ES-I3 (cell line): Measurements from ENCODE around the gene ACTL7A.

Experiments used
- H3K36me3 ChIP-seq: 2 replicates; pipeline ENCODE4 v1.6.1; 2013; ENCODE audit warnings: mild to moderate bottlenecking, low read length, control low read depth, moderate library complexity; ENCODE audit not compliant: insufficient read depth
- H3K4me1 ChIP-seq: 2 replicates; pipeline ENCODE4 v1.6.1; 2013; ENCODE audit warnings: mild to moderate bottlenecking, control low read depth, low read length; ENCODE audit not compliant: insufficient read depth
- H3K9ac ChIP-seq: 2 replicates; pipeline ENCODE4 v1.6.1; 2013; ENCODE audit warnings: low read depth, mild to moderate bottlenecking, low read length, moderate library complexity
- H3K9me3 ChIP-seq: 2 replicates; pipeline ENCODE4 v1.6.1; 2013; ENCODE audit warnings: mild to moderate bottlenecking, low read length, moderate library complexity; ENCODE audit not compliant: control insufficient read depth, insufficient read depth

Gene ACTL7A, protein sequence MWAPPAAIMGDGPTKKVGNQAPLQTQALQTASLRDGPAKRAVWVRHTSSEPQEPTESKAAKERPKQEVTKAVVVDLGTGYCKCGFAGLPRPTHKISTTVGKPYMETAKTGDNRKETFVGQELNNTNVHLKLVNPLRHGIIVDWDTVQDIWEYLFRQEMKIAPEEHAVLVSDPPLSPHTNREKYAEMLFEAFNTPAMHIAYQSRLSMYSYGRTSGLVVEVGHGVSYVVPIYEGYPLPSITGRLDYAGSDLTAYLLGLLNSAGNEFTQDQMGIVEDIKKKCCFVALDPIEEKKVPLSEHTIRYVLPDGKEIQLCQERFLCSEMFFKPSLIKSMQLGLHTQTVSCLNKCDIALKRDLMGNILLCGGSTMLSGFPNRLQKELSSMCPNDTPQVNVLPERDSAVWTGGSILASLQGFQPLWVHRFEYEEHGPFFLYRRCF

DNA sequence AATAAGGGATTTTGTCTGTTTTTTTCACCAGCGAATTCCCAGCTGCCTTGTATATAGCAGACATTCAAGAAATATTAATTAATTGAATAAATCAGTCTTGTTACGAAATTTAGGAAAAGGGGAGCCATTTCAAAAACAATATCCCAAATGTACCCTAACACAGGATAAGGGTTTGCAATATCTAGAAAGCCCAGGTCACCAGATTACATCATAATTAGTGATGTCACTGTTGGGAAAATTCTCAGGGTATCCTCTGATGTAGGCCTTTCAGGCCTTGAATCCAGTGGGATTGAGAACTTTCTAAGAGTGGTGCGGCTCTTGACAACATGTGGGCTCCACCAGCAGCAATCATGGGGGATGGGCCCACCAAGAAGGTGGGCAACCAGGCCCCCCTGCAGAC, at the start of gene ACTL7A:
TSS of gene ACTL7A (plus strand) at position 270 of the 400 bp plus-strand sequence. CDS start at position 327, 57 bp downstream.
- Histone ChIP-seq H3K9me3 (no peaks in the 10 kb centered on the region), H3K9ac (no peak within 1 kb of the TSS), H3K36me3 (no peaks in the 10 kb centered on the region; the same call in 1 of the 2 replicates), H3K4me1 (no peaks in the 10 kb centered on the region)

DNA sequence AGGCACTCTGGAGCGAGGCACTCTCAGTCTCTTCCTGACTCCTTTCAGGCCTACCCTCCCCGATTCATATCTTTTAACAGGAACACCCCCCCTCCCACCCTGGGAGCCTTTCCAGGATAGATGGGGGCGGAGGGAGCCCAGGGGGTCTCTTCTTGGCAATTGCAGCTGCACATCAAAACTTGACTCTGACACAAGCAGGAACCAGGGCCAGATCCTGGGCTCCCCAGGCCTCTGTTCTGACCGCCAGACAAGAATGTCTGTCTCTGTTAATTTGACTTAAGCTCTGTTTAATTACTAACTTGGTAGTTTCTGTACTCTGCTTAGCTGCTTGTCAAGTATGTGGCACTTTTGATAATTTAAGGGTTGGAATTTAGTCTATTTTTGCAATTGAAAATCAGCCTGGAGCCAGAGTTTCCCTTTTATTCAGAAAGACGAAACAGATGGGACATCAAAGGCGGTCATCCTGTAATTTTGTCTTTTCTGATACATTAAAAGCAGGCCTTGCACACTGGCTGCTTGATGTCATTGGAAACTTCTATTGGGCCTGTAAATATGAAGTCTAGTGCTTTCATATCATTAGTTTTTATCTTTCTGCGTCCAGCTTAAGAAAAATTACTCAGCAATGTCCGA, 49.6 kb upstream of the ACTL7A start:
- Histone ChIP-seq H3K9ac (no peak overlapping the region), H3K36me3 (no peaks in the 10 kb centered on the region), H3K9me3 (no peaks in the 10 kb centered on the region), H3K4me1 (peaks cover 12% of the 10 kb centered on the region; the same call in 1 of the 2 replicates)

DNA sequence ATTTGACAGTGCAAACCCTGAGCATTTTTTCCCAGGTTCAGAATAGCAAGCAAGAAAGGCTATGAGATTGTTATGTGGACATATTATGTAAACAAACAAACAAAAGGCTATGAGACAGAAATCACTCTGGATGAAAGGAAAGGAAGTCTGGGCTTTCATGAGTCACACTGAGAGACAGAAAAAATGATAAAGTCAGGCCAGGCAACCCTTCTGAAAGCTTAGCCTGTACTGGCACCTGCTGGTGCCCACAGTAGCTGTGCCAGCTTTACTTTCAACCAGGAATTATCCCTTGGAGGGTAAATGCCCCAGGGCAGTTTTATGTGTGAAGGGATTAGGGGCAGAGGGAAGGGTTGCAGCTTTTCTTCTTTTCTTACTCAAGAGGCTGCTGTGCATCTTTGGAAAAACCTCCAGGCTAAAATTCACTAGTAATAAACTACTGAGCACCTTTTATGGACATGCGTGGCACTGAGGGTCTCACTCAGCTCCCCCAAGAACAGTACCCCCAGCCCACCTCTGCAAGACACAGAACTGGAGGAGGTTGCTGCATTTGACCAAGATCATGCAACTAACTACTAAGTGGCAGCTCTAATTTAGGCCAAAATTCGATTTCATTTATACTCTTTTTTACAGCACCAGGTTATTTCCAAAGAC, 48.0 kb upstream of the ACTL7A start:
- Histone ChIP-seq H3K9me3 (no peaks in the 10 kb centered on the region), H3K9ac (no peak overlapping the region), H3K4me1 (peaks cover 12% of the 10 kb centered on the region; the same call in 1 of the 2 replicates), H3K36me3 (no peaks in the 10 kb centered on the region)

- Histone ChIP-seq H3K9ac (no peak overlapping the region), H3K9me3 (no peaks in the 10 kb centered on the region), H3K4me1 (peaks cover 12% of the 10 kb centered on the region; the same call in 1 of the 2 replicates), H3K36me3 (no peaks in the 10 kb centered on the region)
Measured at GRCh38 chr9:108815156-108815555, 46.9 kb upstream of the ACTL7A start.

GRCh38 chr9:108816037-108816436, 46.0 kb upstream of the ACTL7A start:
- H3K9me3 ChIP-seq, result no peaks in the 10 kb centered on the region
- H3K4me1 ChIP-seq, result peaks cover 12% of the 10 kb centered on the region; the same call in 1 of the 2 replicates
- no peak overlapping the region for H3K9ac ChIP-seq
- H3K36me3 ChIP-seq, result no peaks in the 10 kb centered on the region

DNA sequence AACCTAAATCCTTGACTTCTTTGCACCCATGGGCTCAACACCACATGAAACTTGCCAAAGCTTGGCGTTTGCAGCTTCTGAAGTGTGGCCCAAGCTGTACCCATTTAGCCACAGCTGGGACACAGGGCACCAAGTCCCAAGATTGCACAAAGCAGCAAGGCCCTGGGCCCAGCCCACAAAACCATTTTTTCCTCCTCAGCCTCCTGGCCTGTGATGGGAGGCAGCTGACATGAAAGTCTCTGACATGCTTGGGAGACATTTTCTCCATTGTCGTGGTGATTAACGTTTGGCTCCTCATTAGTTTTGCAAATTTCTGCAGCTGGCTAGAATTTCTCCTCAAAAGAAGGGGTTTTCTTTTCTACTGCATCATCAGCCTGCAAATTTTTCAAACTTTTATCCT, 38.2 kb upstream of the ACTL7A start:
- H3K9ac ChIP-seq, result no peak overlapping the region
- no peaks in the 10 kb centered on the region for H3K36me3 ChIP-seq
- H3K9me3 ChIP-seq, result peaks cover 10% of the 10 kb centered on the region; the same call in 1 of the 2 replicates
- no peaks in the 10 kb centered on the region for H3K4me1 ChIP-seq

GRCh38 chr9:108830272-108830671, 31.8 kb upstream of the ACTL7A start:
- H3K36me3 ChIP-seq, result no peaks in the 10 kb centered on the region
- no peaks in the 10 kb centered on the region for H3K4me1 ChIP-seq
- H3K9me3 ChIP-seq, result no peaks in the 10 kb centered on the region
- H3K9ac ChIP-seq, result no peak overlapping the region

DNA sequence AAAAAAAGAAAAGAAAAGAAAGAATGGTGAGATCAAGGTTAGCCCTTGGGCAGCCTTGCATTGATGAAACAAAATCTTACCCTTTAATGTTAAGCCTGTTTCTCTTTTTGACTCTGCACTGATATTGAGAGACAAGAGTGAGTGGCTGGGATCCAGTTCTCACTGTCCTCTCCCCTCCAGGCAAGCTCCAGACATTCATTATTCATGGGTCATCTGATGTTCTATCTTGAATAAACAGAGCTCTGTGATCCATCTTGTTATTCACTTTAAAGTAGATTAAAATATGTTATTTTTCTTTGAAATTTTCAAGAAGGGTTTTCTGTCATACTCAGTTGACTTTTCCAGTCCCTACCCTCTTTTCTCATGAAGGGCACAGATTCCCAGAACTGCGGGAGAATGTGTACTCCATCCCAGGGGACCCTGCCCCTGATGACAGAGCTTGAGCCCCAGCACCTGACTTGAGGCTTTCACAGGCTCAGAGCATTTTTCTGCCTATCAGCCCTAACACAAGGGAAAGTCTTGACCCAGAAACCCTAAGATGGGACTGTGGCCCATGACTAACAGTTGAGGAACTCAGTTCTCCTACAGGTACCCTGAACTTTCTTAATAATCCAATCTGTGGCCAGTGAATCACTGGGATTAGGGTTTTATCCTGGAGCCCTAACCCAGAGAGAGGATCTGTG, 30.4 kb upstream of the ACTL7A start:
- Histone ChIP-seq H3K36me3 (no peaks in the 10 kb centered on the region), H3K9me3 (no peaks in the 10 kb centered on the region), H3K9ac (no peak overlapping the region), H3K4me1 (peaks cover 5% of the 10 kb centered on the region; the same call in 1 of the 2 replicates)

- Histone ChIP-seq H3K4me1 (peaks cover 5% of the 10 kb centered on the region; the same call in 1 of the 2 replicates), H3K9me3 (no peaks in the 10 kb centered on the region), H3K9ac (no peak overlapping the region), H3K36me3 (no peaks in the 10 kb centered on the region)
Measured at GRCh38 chr9:108832179-108832500, 29.9 kb upstream of the ACTL7A start.

DNA sequence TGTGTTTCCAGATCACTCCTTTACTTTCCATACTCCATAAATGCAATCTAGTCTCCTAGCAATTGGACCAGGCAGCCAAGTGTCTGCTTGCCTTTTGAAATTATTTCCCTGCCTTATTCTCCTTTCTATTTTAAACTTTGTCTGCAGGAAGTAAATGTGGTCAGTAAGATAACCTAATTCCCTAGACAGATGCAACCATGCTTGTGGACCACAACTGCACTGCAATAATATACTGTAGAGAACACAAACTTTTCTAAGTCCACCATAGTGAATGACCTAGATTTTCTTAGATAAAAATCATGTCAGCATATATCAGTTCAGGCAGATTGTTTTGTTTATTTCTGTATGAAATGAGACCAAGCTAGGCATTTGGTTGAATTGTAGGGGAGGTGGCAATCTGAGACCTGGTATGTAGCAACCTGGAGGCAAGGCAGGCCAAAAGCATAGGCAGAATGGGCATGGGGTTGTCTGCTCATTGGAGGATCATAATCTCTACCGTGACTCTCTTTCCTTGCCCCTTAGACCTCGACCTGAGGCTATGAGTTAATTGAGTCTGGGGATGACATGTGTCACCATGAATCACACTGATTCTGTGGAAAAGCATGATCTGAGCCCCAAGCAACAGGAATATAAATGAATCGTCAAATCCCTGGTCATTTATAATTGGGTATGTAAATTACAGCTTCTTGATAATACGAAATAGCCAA, 27.0 kb upstream of the ACTL7A start:
- Histone ChIP-seq H3K9ac (no peak overlapping the region), H3K36me3 (no peaks in the 10 kb centered on the region), H3K4me1 (peaks cover 5% of the 10 kb centered on the region; the same call in 1 of the 2 replicates), H3K9me3 (no peaks in the 10 kb centered on the region)

GRCh38 chr9:108835831-108836230, 26.2 kb upstream of the ACTL7A start:
- H3K9ac ChIP-seq, result no peak overlapping the region
- H3K4me1 ChIP-seq, result peaks cover 5% of the 10 kb centered on the region; the same call in 1 of the 2 replicates
- H3K9me3 ChIP-seq, result no peaks in the 10 kb centered on the region
- no peaks in the 10 kb centered on the region for H3K36me3 ChIP-seq

DNA sequence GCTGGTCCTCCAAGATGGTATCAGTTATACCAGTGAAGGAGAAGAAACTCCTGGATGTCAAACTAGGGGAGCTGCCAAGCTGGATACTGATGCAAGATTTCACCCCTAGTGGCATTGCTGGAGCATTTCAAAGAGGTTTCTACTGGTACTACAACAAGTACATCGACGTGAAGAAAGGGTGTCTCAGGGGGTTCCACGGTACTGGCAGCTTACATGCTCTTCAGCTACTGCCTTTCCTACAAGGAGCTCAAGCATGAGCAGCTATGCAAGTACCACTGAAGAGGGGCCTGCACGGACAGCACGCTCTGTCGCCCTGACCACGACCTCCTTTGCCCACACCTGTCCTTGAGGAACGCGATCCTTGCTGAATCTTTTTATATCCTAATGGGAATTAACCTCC, 25.7 kb upstream of the ACTL7A start:
- Histone ChIP-seq H3K36me3 (no peaks in the 10 kb centered on the region), H3K9ac (no peak overlapping the region), H3K4me1 (peaks cover 5% of the 10 kb centered on the region; the same call in 1 of the 2 replicates), H3K9me3 (no peaks in the 10 kb centered on the region)

DNA sequence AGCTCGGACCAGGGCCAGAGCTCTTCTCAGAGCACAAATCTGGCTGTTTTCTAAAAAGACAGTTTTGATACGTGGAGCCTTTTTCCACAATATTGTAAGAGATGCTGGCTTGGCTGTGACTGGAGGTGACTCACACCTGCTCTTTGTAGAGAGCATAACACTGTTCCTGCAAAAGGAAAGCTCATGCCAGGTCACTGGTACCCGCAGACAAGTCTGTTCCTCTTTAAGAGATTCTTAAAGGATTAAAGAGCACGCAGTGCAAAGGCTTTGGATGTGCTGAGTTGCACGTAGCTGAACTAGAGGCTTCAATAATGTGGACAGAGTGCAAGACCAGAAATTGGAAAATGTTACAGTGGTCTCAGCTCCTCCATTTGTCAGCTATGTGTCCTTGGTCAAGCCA, 25.3 kb upstream of the ACTL7A start:
- Histone ChIP-seq H3K4me1 (peaks cover 5% of the 10 kb centered on the region; the same call in 1 of the 2 replicates), H3K36me3 (no peaks in the 10 kb centered on the region), H3K9me3 (no peaks in the 10 kb centered on the region), H3K9ac (no peak overlapping the region)
